ENCODE measurements around the gene DNMT3L. TPM values are rescaled to one million over a fixed set of nuclear protein-coding genes. Genes with fewer than 3 reads are reported as not detected.
"Not testable (repeated sequence)": the region's sequence is repeated elsewhere in the genome, so short reads cannot be mapped to it uniquely, and the experiment has no call there.

The DNMT3L gene
- total RNA-seq, 1 donor from 2014 or later: not detected

GRCh38 chr21:44229561-44229960 is 32.1 kb downstream of the DNMT3L start:
- H3K27ac Mint-ChIP-seq; H3K27me3 Mint-ChIP-seq; H3K36me3 Mint-ChIP-seq (ENCODE audit: insufficient read depth); DNase-seq (ENCODE audit: low spot score, unreplicated experiment); H3K4me3 Mint-ChIP-seq (ENCODE audit: low read depth); H3K9me3 Mint-ChIP-seq (ENCODE audit: low read depth); H3K4me1 Mint-ChIP-seq (ENCODE audit: low read depth): not testable (repeated sequence)

- not testable (repeated sequence) for H3K9me3 Mint-ChIP-seq (ENCODE audit: low read depth)
Measured at GRCh38 chr21:44228109-44228508, 33.6 kb downstream of the DNMT3L start.

GRCh38 chr21:44227614-44228013 is 34.1 kb downstream of the DNMT3L start:
- not testable (repeated sequence) for H3K27ac Mint-ChIP-seq; DNase-seq (ENCODE audit: low spot score, unreplicated experiment); H3K36me3 Mint-ChIP-seq (ENCODE audit: insufficient read depth); H3K27me3 Mint-ChIP-seq; H3K4me1 Mint-ChIP-seq (ENCODE audit: low read depth); H3K4me3 Mint-ChIP-seq (ENCODE audit: low read depth); H3K9me3 Mint-ChIP-seq (ENCODE audit: low read depth)

More at GRCh38 chr21:44228109-44228508, 33.6 kb downstream of the DNMT3L start:
- not testable (repeated sequence) for H3K4me3 Mint-ChIP-seq (ENCODE audit: low read depth); H3K4me1 Mint-ChIP-seq (ENCODE audit: low read depth); DNase-seq (ENCODE audit: low spot score, unreplicated experiment); H3K27me3 Mint-ChIP-seq; H3K36me3 Mint-ChIP-seq (ENCODE audit: insufficient read depth); H3K27ac Mint-ChIP-seq

GRCh38 chr21:44225605-44226004 is 36.1 kb downstream of the DNMT3L start:
- H3K36me3 Mint-ChIP-seq (ENCODE audit: insufficient read depth); H3K4me3 Mint-ChIP-seq (ENCODE audit: low read depth); H3K27me3 Mint-ChIP-seq; H3K9me3 Mint-ChIP-seq (ENCODE audit: low read depth); H3K4me1 Mint-ChIP-seq (ENCODE audit: low read depth); H3K27ac Mint-ChIP-seq; DNase-seq (ENCODE audit: low spot score, unreplicated experiment): not testable (repeated sequence)

- DNase-seq (ENCODE audit: low spot score, unreplicated experiment); H3K27ac Mint-ChIP-seq; H3K27me3 Mint-ChIP-seq; H3K4me3 Mint-ChIP-seq (ENCODE audit: low read depth); H3K4me1 Mint-ChIP-seq (ENCODE audit: low read depth); H3K9me3 Mint-ChIP-seq (ENCODE audit: low read depth); H3K36me3 Mint-ChIP-seq (ENCODE audit: insufficient read depth): not testable (repeated sequence)
Measured at GRCh38 chr21:44223334-44223733, 38.4 kb downstream of the DNMT3L start.

- H3K9me3 Mint-ChIP-seq (ENCODE audit: low read depth); H3K4me1 Mint-ChIP-seq (ENCODE audit: low read depth); H3K4me3 Mint-ChIP-seq (ENCODE audit: low read depth); H3K27me3 Mint-ChIP-seq; H3K36me3 Mint-ChIP-seq (ENCODE audit: insufficient read depth); H3K27ac Mint-ChIP-seq; DNase-seq (ENCODE audit: low spot score, unreplicated experiment): not testable (repeated sequence)
Measured at GRCh38 chr21:44220674-44221073, 41.0 kb downstream of the DNMT3L start.

GRCh38 chr21:44218461-44218860 is 43.2 kb downstream of the DNMT3L start:
- H3K36me3 Mint-ChIP-seq (ENCODE audit: insufficient read depth); DNase-seq (ENCODE audit: low spot score, unreplicated experiment); H3K4me3 Mint-ChIP-seq (ENCODE audit: low read depth); H3K9me3 Mint-ChIP-seq (ENCODE audit: low read depth); H3K27ac Mint-ChIP-seq; H3K4me1 Mint-ChIP-seq (ENCODE audit: low read depth); H3K27me3 Mint-ChIP-seq: not testable (repeated sequence)

- not testable (repeated sequence) for H3K4me3 Mint-ChIP-seq (ENCODE audit: low read depth); H3K9me3 Mint-ChIP-seq (ENCODE audit: low read depth)
Measured at GRCh38 chr21:44211978-44212377, 49.7 kb downstream of the DNMT3L start.

GRCh38 chr21:44211574-44211973 is 50.1 kb downstream of the DNMT3L start:
- not testable (repeated sequence) for H3K9me3 Mint-ChIP-seq (ENCODE audit: low read depth); H3K27ac Mint-ChIP-seq; DNase-seq (ENCODE audit: low spot score, unreplicated experiment); H3K36me3 Mint-ChIP-seq (ENCODE audit: insufficient read depth); H3K4me1 Mint-ChIP-seq (ENCODE audit: low read depth); H3K4me3 Mint-ChIP-seq (ENCODE audit: low read depth); H3K27me3 Mint-ChIP-seq

More at GRCh38 chr21:44211978-44212377, 49.7 kb downstream of the DNMT3L start:
- DNase-seq (ENCODE audit: low spot score, unreplicated experiment); H3K36me3 Mint-ChIP-seq (ENCODE audit: insufficient read depth); H3K4me1 Mint-ChIP-seq (ENCODE audit: low read depth); H3K27me3 Mint-ChIP-seq; H3K27ac Mint-ChIP-seq: not testable (repeated sequence)

- H3K36me3 Mint-ChIP-seq (ENCODE audit: insufficient read depth); H3K27me3 Mint-ChIP-seq; H3K4me1 Mint-ChIP-seq (ENCODE audit: low read depth); H3K9me3 Mint-ChIP-seq (ENCODE audit: low read depth); H3K4me3 Mint-ChIP-seq (ENCODE audit: low read depth); DNase-seq (ENCODE audit: low spot score, unreplicated experiment); H3K27ac Mint-ChIP-seq: not testable (repeated sequence)
Measured at GRCh38 chr21:44207860-44208646, 53.6 kb downstream of the DNMT3L start.

GRCh38 chr21:44206698-44207676 is 54.7 kb downstream of the DNMT3L start:
- H3K9me3 Mint-ChIP-seq (ENCODE audit: low read depth); H3K36me3 Mint-ChIP-seq (ENCODE audit: insufficient read depth); H3K27ac Mint-ChIP-seq; DNase-seq (ENCODE audit: low spot score, unreplicated experiment); H3K27me3 Mint-ChIP-seq; H3K4me1 Mint-ChIP-seq (ENCODE audit: low read depth); H3K4me3 Mint-ChIP-seq (ENCODE audit: low read depth): not testable (repeated sequence)

GRCh38 chr21:44206187-44206586 is 55.5 kb downstream of the DNMT3L start:
- not testable (repeated sequence) for H3K9me3 Mint-ChIP-seq (ENCODE audit: low read depth); DNase-seq (ENCODE audit: low spot score, unreplicated experiment); H3K36me3 Mint-ChIP-seq (ENCODE audit: insufficient read depth); H3K4me1 Mint-ChIP-seq (ENCODE audit: low read depth); H3K27ac Mint-ChIP-seq; H3K27me3 Mint-ChIP-seq; H3K4me3 Mint-ChIP-seq (ENCODE audit: low read depth)
